ENCODE measurements around the gene RBM33. TPM values are rescaled to one million over a fixed set of nuclear protein-coding genes. Genes with fewer than 3 reads are reported as not detected.

The RBM33 gene
- total RNA-seq, 1 donor from 2014 or later, result 50.5 TPM

DNA sequence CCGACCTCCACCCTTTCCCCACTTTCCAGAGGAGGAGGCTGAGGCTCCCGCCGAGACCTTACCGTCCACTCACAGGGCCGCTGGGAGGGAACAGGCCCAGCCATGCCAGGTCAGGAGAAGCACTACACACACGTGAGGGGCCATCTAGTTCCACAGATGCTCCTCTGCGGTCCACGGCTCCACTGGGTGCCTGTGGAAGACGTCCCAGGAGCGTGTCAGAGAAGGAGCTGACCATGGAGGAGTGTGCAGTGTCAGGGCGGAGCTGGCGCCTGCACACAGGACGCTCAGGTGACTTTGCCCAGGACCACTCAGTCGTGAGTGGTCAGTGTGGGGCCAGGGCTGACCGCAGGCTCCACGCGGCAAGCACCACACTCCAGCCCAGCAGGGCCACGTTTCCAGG is 175.8 kb downstream of the RBM33 start:
- peaks cover 3% of the 10 kb centered on the region for H3K4me1 ChIP-seq (ENCODE audit: insufficient read depth, low read length)
- TF ChIP-seq EZH2 (IDR thresholded peaks at IDR 0.05; ENCODE audit: insufficient read depth, low read length), result no peak
- TF ChIP-seq, protein P1, sequence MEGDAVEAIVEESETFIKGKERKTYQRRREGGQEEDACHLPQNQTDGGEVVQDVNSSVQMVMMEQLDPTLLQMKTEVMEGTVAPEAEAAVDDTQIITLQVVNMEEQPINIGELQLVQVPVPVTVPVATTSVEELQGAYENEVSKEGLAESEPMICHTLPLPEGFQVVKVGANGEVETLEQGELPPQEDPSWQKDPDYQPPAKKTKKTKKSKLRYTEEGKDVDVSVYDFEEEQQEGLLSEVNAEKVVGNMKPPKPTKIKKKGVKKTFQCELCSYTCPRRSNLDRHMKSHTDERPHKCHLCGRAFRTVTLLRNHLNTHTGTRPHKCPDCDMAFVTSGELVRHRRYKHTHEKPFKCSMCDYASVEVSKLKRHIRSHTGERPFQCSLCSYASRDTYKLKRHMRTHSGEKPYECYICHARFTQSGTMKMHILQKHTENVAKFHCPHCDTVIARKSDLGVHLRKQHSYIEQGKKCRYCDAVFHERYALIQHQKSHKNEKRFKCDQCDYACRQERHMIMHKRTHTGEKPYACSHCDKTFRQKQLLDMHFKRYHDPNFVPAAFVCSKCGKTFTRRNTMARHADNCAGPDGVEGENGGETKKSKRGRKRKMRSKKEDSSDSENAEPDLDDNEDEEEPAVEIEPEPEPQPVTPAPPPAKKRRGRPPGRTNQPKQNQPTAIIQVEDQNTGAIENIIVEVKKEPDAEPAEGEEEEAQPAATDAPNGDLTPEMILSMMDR (IDR thresholded peaks at IDR 0.05; ENCODE audit: insufficient read depth, low read depth, low read length), result no peak
- peaks cover 2% of the 10 kb centered on the region for H3K4me1 Mint-ChIP-seq (ENCODE audit: low read depth, unreplicated experiment)
- H3K4me2 ChIP-seq (ENCODE audit: low read length), result no peak overlapping the region
- no peak overlapping the region for H3K4me3 ChIP-seq (ENCODE audit: insufficient read depth, low read depth, low read length)
- no peaks in the 10 kb centered on the region for H3K36me3 ChIP-seq (ENCODE audit: insufficient read depth, low read length)
- no peak overlapping the region for H3K27ac Mint-ChIP-seq (ENCODE audit: unreplicated experiment)
- no peak overlapping the region for H2AFZ ChIP-seq (ENCODE audit: low read depth, low read length)
- no peak overlapping the region for H3K4me3 Mint-ChIP-seq (ENCODE audit: unreplicated experiment)
- peaks cover 12% of the 10 kb centered on the region for H3K27me3 ChIP-seq (ENCODE audit: insufficient read depth, low read length)
- H3K9ac ChIP-seq (ENCODE audit: low read length), result no peak overlapping the region
- H3K9me3 ChIP-seq (ENCODE audit: insufficient read depth, low read depth, low read length), result peaks cover 3% of the 10 kb centered on the region
- H3K27ac ChIP-seq (ENCODE audit: low read depth, low read length), result no peak overlapping the region
- H3K9me3 Mint-ChIP-seq (ENCODE audit: unreplicated experiment), result peaks cover 3% of the 10 kb centered on the region
- H3K36me3 Mint-ChIP-seq (ENCODE audit: low read depth, unreplicated experiment), result peaks cover 3% of the 10 kb centered on the region
- no peaks in the 10 kb centered on the region for H3K79me2 ChIP-seq (ENCODE audit: insufficient read depth, low read length)
- peaks cover 48% of the 10 kb centered on the region for H3K27me3 Mint-ChIP-seq (ENCODE audit: low read depth, unreplicated experiment)
- no peak for FAIRE-seq
- no peak for DNase-seq (ENCODE audit: low read depth)
- no peaks in the 10 kb centered on the region for H4K20me1 ChIP-seq (ENCODE audit: insufficient read depth, low read length)

DNA sequence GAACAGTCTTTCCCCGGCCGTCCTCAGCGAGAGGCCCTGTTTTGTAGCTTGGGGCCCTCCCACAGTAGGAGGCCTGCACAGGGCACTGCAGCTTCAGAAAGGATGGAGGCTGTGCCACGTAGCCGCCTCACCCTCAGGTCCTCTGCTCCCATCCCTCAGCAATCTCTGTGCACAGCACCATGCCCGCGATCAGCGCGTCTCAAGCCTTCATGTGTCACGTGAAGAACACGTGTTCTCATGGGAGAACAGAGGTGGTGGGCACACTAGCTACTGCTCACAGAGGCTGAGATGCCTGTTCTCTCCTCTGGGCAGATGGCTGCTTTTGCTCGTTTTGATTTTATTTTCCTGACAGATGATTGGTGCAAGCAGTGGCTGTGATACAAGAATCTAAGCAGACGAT is 176.3 kb downstream of the RBM33 start:
- TF ChIP-seq, protein P1 (IDR thresholded peaks at IDR 0.05; ENCODE audit: insufficient read depth, low read depth, low read length), result no peak
- TF ChIP-seq EZH2 (IDR thresholded peaks at IDR 0.05; ENCODE audit: insufficient read depth, low read length), result no peak
- no peaks in the 10 kb centered on the region for H3K36me3 ChIP-seq (ENCODE audit: insufficient read depth, low read length)
- FAIRE-seq, result no peak
- H3K9me3 Mint-ChIP-seq (ENCODE audit: unreplicated experiment), result peaks cover 3% of the 10 kb centered on the region
- H3K4me1 ChIP-seq (ENCODE audit: insufficient read depth, low read length), result no peaks in the 10 kb centered on the region
- no peaks in the 10 kb centered on the region for H3K79me2 ChIP-seq (ENCODE audit: insufficient read depth, low read length)
- no peak overlapping the region for H3K9ac ChIP-seq (ENCODE audit: low read length)
- peaks cover 5% of the 10 kb centered on the region for H3K4me1 Mint-ChIP-seq (ENCODE audit: low read depth, unreplicated experiment)
- peaks cover 12% of the 10 kb centered on the region for H3K27me3 ChIP-seq (ENCODE audit: insufficient read depth, low read length)
- no peak for DNase-seq (ENCODE audit: low read depth)
- no peaks in the 10 kb centered on the region for H4K20me1 ChIP-seq (ENCODE audit: insufficient read depth, low read length)
- H3K9me3 ChIP-seq (ENCODE audit: insufficient read depth, low read depth, low read length), result peaks cover 3% of the 10 kb centered on the region
- no peak overlapping the region for H3K27ac ChIP-seq (ENCODE audit: low read depth, low read length)
- H3K4me3 ChIP-seq (ENCODE audit: insufficient read depth, low read depth, low read length), result no peak overlapping the region
- no peak overlapping the region for H3K27ac Mint-ChIP-seq (ENCODE audit: unreplicated experiment)
- H3K36me3 Mint-ChIP-seq (ENCODE audit: low read depth, unreplicated experiment), result peaks cover 3% of the 10 kb centered on the region
- H3K4me2 ChIP-seq (ENCODE audit: low read length), result no peak overlapping the region
- peaks cover 42% of the 10 kb centered on the region for H3K27me3 Mint-ChIP-seq (ENCODE audit: low read depth, unreplicated experiment)
- no peak overlapping the region for H2AFZ ChIP-seq (ENCODE audit: low read depth, low read length)
- no peak overlapping the region for H3K4me3 Mint-ChIP-seq (ENCODE audit: unreplicated experiment)

DNA sequence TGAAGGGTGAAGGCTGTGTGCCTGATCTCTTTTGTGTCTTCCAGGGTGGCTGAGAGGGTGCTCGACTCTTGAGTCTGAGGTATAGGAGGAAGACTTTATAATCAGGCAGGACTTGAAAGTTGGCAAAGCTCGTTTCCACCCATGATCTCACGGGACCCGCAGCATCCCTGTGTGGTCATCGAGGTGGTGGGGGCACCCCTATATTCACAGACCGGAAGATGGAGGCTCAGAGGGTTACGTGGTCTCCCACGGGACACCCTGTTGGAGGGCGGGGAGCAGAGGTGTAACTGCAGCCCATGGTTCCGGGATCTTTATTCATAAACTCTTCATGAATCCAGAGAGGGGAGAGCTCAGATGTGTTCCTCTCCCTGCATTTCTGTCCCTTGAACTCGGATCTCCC is 177.4 kb downstream of the RBM33 start:
- no peak overlapping the region for H2AFZ ChIP-seq (ENCODE audit: low read depth, low read length)
- peaks cover 3% of the 10 kb centered on the region for H3K9me3 Mint-ChIP-seq (ENCODE audit: unreplicated experiment)
- no peak overlapping the region for H3K4me2 ChIP-seq (ENCODE audit: low read length)
- TF ChIP-seq, protein P1 (IDR thresholded peaks at IDR 0.05; ENCODE audit: insufficient read depth, low read depth, low read length), result no peak
- H4K20me1 ChIP-seq (ENCODE audit: insufficient read depth, low read length), result no peaks in the 10 kb centered on the region
- DNase-seq (ENCODE audit: low read depth), result no peak
- peaks cover 8% of the 10 kb centered on the region for H3K4me1 Mint-ChIP-seq (ENCODE audit: low read depth, unreplicated experiment)
- peaks cover 39% of the 10 kb centered on the region for H3K27me3 Mint-ChIP-seq (ENCODE audit: low read depth, unreplicated experiment)
- no peak overlapping the region for H3K4me3 Mint-ChIP-seq (ENCODE audit: unreplicated experiment)
- H3K27ac ChIP-seq (ENCODE audit: low read depth, low read length), result no peak overlapping the region
- no peak overlapping the region for H3K4me3 ChIP-seq (ENCODE audit: insufficient read depth, low read depth, low read length)
- H3K27me3 ChIP-seq (ENCODE audit: insufficient read depth, low read length), result peaks cover 8% of the 10 kb centered on the region
- no peak overlapping the region for H3K9ac ChIP-seq (ENCODE audit: low read length)
- no peak for FAIRE-seq
- no peaks in the 10 kb centered on the region for H3K36me3 ChIP-seq (ENCODE audit: insufficient read depth, low read length)
- no peaks in the 10 kb centered on the region for H3K4me1 ChIP-seq (ENCODE audit: insufficient read depth, low read length)
- H3K9me3 ChIP-seq (ENCODE audit: insufficient read depth, low read depth, low read length), result peaks cover 3% of the 10 kb centered on the region
- H3K79me2 ChIP-seq (ENCODE audit: insufficient read depth, low read length), result no peaks in the 10 kb centered on the region
- no peaks in the 10 kb centered on the region for H3K36me3 Mint-ChIP-seq (ENCODE audit: low read depth, unreplicated experiment)
- no peak overlapping the region for H3K27ac Mint-ChIP-seq (ENCODE audit: unreplicated experiment)
